Right lobe of liver (tissue), 6 donors: ENCODE measurements around the gene DDX18. TPM values are rescaled to one million over a fixed set of nuclear protein-coding genes. Genes with fewer than 3 reads are reported as not detected.

ENCODE experiments used
- ATAC-seq, 4 donors: fragments of 200-7000 bp; cut with Tn5 transposase; one replicate each; pipeline ENCODE4 v1.9.1; 2020; ENCODE audit warnings: mild to moderate bottlenecking in 4 of 4, moderate library complexity in 4 of 4
- DNase-seq, 3 donors: peaks; one replicate each; pipeline ENCODE4 v3.0.0-alpha.2; 2020
- H3K27ac ChIP-seq, 3 donors: fragments of 200-600 bp; one replicate each; pipeline ENCODE4 v1.8.0; 2022
- H3K27me3 ChIP-seq, 2 donors: fragments of 200-600 bp; one replicate each; pipeline ENCODE4 v1.8.0; 2022
- H3K36me3 ChIP-seq, 4 donors: fragments of 200-600 bp; sonication (generic) in 1 of 4; one replicate each; pipeline versions ENCODE4 v1.5.1 to v1.8.0; 2017 to 2022; ENCODE audit warnings: control low read depth in 1 of 4
- H3K4me1 ChIP-seq, 4 donors: fragments of 200-600 bp; sonication (generic) in 1 of 4; one replicate each; pipeline versions ENCODE4 v1.5.1 to v1.8.0; 2017 to 2022; ENCODE audit warnings: control low read depth in 1 of 4
- H3K4me3 ChIP-seq, 3 donors: fragments of 200-600 bp; one replicate each; pipeline ENCODE4 v1.8.0; 2022
- H3K9me3 ChIP-seq, 4 donors: fragments of 200-600 bp; sonication (generic) in 1 of 4; one replicate each; pipeline versions ENCODE4 v1.5.1 to v1.8.0; 2017 to 2022; ENCODE audit warnings: control low read depth in 1 of 4
- CTCF ChIP-seq, 4 donors: fragments of 200-600 bp in 3 of 4; fragments of 450-650 bp in 1 of 4; IDR thresholded peaks; one replicate each; pipeline versions ENCODE4 v1.5.1 to v1.8.0; 2016 to 2022; ENCODE audit warnings: antibody characterized with exemption in 4 of 4, mild to moderate bottlenecking in 2 of 4
- POLR2A ChIP-seq: fragments of 450-650 bp; IDR thresholded peaks from one replicate; pipeline ENCODE4 v1.6.1; 2017; ENCODE audit warnings: antibody characterized with exemption, mild to moderate bottlenecking
- WGBS: methylation state at CpG from one replicate; pipeline ENCODE4 v1.1.6; 2018; ENCODE audit warnings: low coverage, low lambda C conversion rate; ENCODE audit not compliant: insufficient coverage; ENCODE audit errors: missing lambda C conversion rate; 5-methylcytosine and 5-hydroxymethylcytosine counted together
- intact Hi-C, 2 donors: fragments of 100-400 bp; cut with DNase I; formaldehyde crosslinking; loops; one replicate each; pipeline versions ENCODE4 v1.11.2 to v1.14.1; 2022
- total RNA-seq, 6 experiments: library from RNA; depleted of rRNA in 2 of 6; stranded (reverse); fragments of >200 nt in 2 of 6; fragmentation: NEBNext Ultra II Directional in 3 of 6; extraction: Animal tissue kit (Norgen Biotek cat#: 25700) in 3 of 6; gene quantifications; one replicate each; pipeline versions ENCODE4 v1.1.0 to v1.2.4, GENCODE V29; 2016 to 2023
- donor health status: DM: no; HTN: yes; CAD: no.
- donor health status: DM: no; HTN: no; CAD: no.
- donor health status: DM: no; HTN: no; CAD: no.
- donor health status: DM: no; HTN: yes; CAD: no.
- donor health status: DM: no; HTN: yes; CAD: no.

DDX18 gene
- total RNA-seq, 6 experiments from 2014 or later: 20.5 to 35.1 (median 24.6) TPM

- Histone ChIP-seq H3K27ac (no peak overlapping the region), H3K36me3 (no peaks in the 10 kb centered on the region), H3K4me3 (no peak overlapping the region), H3K9me3 (no peaks in the 10 kb centered on the region), H3K4me1 (no peaks in the 10 kb centered on the region), H3K27me3 (peaks cover 0 to 3% of the 10 kb centered on the region in 2 donors)
- DNase-seq: no peak
- TF ChIP-seq POLR2A: no peak
- intact Hi-C loops: no loop called here
- ATAC-seq: no peak
These were observed 38.7 kb upstream of the DDX18 start for GRCh38 chr2:117775703-117776219.

- Histone ChIP-seq H3K4me3 (no peak overlapping the region), H3K27me3 (no peaks in the 10 kb centered on the region), H3K27ac (no peak overlapping the region), H3K4me1 (no peaks in the 10 kb centered on the region), H3K36me3 (no peaks in the 10 kb centered on the region), H3K9me3 (no peaks in the 10 kb centered on the region)
- no peak for DNase-seq
- 67% methylated on average over 8 of the region's 8 CpGs for WGBS
- no peak for ATAC-seq
- intact Hi-C loops: no loop called here
- TF ChIP-seq CTCF (IDR thresholded peaks at IDR 0.05) (no peak), POLR2A (no peak)
These were observed 37.6 kb upstream of the DDX18 start for GRCh38 chr2:117776888-117777287.

- Histone ChIP-seq H3K4me1 (no peaks in the 10 kb centered on the region), H3K36me3 (no peaks in the 10 kb centered on the region), H3K4me3 (no peak overlapping the region), H3K27me3 (no peaks in the 10 kb centered on the region), H3K27ac (no peak overlapping the region), H3K9me3 (no peaks in the 10 kb centered on the region)
- TF ChIP-seq POLR2A (no peak), CTCF (IDR thresholded peaks at IDR 0.05) (peak; percentile 46 to 69 (median 66))
- DNase-seq (no peak), ATAC-seq (peak; percentile 66 to 68 (median 66))
- intact Hi-C loops: no loop called here
These were observed 28.8 kb upstream of the DDX18 start for GRCh38 chr2:117785740-117786139.

GRCh38 chr2:117786520-117786919 is 28.0 kb upstream of the DDX18 start:
- no peaks in the 10 kb centered on the region for H3K9me3 ChIP-seq
- no peaks in the 10 kb centered on the region for H3K36me3 ChIP-seq
- H3K27me3 ChIP-seq: no peaks in the 10 kb centered on the region
- H3K4me3 ChIP-seq: no peak overlapping the region
- no peak for DNase-seq
- no peak overlapping the region for H3K27ac ChIP-seq
- intact Hi-C loops: no loop called here
- TF ChIP-seq CTCF (IDR thresholded peaks at IDR 0.05) (no peak), POLR2A (no peak)
- no peaks in the 10 kb centered on the region for H3K4me1 ChIP-seq
- no peak for ATAC-seq

- no peak for TF ChIP-seq POLR2A
- TF ChIP-seq CTCF (IDR thresholded peaks at IDR 0.05): no peak
- Histone ChIP-seq H3K36me3 (no peaks in the 10 kb centered on the region), H3K27me3 (no peaks in the 10 kb centered on the region), H3K4me1 (no peaks in the 10 kb centered on the region), H3K9me3 (no peaks in the 10 kb centered on the region), H3K4me3 (no peak overlapping the region), H3K27ac (no peak overlapping the region)
- ATAC-seq (no peak), DNase-seq (no peak)
- intact Hi-C loops: no loop called here
These were observed 25.0 kb upstream of the DDX18 start for GRCh38 chr2:117789505-117789904.
